Breast epithelium (tissue), 4 donors: ENCODE measurements around the gene ATRAID. TPM values are rescaled to one million over a fixed set of nuclear protein-coding genes. Genes with fewer than 3 reads are reported as not detected.

ENCODE experiments used
- DNase-seq, 2 donors: peaks; one replicate each; pipeline ENCODE4 v3.0.0-alpha.2; 2019; ENCODE audit warnings: low spot score in 2 of 2
- H3K27ac ChIP-seq, 2 donors: fragments of 200-600 bp; sonication (generic) in 1 of 2; one replicate each; pipeline ENCODE4 v1.5.1; 2016 to 2019; ENCODE audit warnings: mild to moderate bottlenecking in 1 of 2
- H3K27me3 ChIP-seq, 2 donors: fragments of 200-600 bp; sonication (generic) in 1 of 2; one replicate each; pipeline versions ENCODE4 v1.5.1 to v1.6.0; 2017 to 2019; ENCODE audit warnings: control low read depth in 1 of 2, mild to moderate bottlenecking in 1 of 2
- H3K36me3 ChIP-seq: fragments of 200-600 bp; one replicate; pipeline ENCODE4 v1.5.1; 2019
- H3K4me1 ChIP-seq, 2 donors: fragments of 200-600 bp; sonication (generic); one replicate each; pipeline ENCODE4 v1.5.1; 2016 to 2019; ENCODE audit warnings: control low read depth in 1 of 2
- H3K4me3 ChIP-seq, 3 donors: fragments of 200-600 bp; sonication (generic); 1 replicate in 2 of 3; 2 replicates in 1 of 3; pipeline ENCODE4 v1.5.1; 2016 to 2019; ENCODE audit warnings: mild to moderate bottlenecking in 3 of 3, moderate library complexity in 2 of 3
- H3K9me3 ChIP-seq, 2 donors: fragments of 200-600 bp; sonication (generic) in 1 of 2; one replicate each; pipeline ENCODE4 v1.5.1; 2016 to 2019; ENCODE audit warnings: control low read depth in 1 of 2
- CTCF ChIP-seq, 3 donors: fragments of 450-650 bp; IDR thresholded peaks; one replicate each; pipeline ENCODE4 v1.5.1; 2016 to 2017; ENCODE audit warnings: antibody characterized with exemption in 3 of 3, mild to moderate bottlenecking in 3 of 3, moderate library complexity in 3 of 3
- POLR2A ChIP-seq: fragments of 450-650 bp; IDR thresholded peaks from one replicate; pipeline ENCODE4 v1.6.1; 2016; ENCODE audit warnings: antibody characterized with exemption, mild to moderate bottlenecking, moderate library complexity
- POLR2AphosphoS5 ChIP-seq, 3 donors: sonication (generic); formaldehyde crosslinking; IDR thresholded peaks; one replicate each; pipeline ENCODE4 v1.6.1; 2017; ENCODE audit warnings: antibody characterized with exemption in 3 of 3
- intact Hi-C: fragments of 100-400 bp; cut with DNase I; formaldehyde crosslinking; loops from one replicate; pipeline ENCODE4 v1.15.1; 2023; ENCODE audit warnings: low total_unique reads
- total RNA-seq, 3 donors: library from RNA; depleted of rRNA; stranded (reverse); fragments of >200 nt; gene quantifications; one replicate each; pipeline ENCODE4 v1.1.0, GENCODE V29; 2016

Gene ATRAID
- total RNA-seq, 3 donors from 2014 or later = 146 to 243 (median 177) TPM

DNA sequence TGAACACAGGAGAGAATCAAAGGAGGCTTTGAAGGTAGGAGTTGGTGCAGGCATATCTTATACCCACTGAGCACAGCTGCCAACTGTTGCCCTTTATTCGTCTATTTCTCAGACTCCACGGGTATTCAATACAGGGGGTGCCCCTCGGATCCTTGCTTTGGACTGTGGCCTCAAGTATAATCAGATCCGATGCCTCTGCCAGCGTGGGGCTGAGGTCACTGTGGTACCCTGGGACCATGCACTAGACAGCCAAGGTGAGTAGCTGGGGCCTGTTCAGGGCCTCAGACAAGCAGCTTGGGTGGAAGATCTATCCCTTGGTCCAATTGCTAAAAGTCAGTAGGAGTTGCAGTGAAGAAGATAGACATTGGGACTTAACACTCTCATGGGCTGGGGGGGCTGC is 10.6 kb downstream of the ATRAID start:
- H3K4me1 ChIP-seq = no peaks in the 10 kb centered on the region
- DNase-seq = no peak
- no peak overlapping the region for H3K4me3 ChIP-seq
- no peaks in the 10 kb centered on the region for H3K9me3 ChIP-seq
- no peak overlapping the region for H3K27ac ChIP-seq
- TF ChIP-seq POLR2A = no peak
- no peak for TF ChIP-seq POLR2AphosphoS5 (IDR thresholded peaks at IDR 0.05)
- TF ChIP-seq CTCF (IDR thresholded peaks at IDR 0.05) = no peak
- H3K27me3 ChIP-seq = no peaks in the 10 kb centered on the region
- intact Hi-C loops = no loop called here
- H3K36me3 ChIP-seq = peaks cover 10% of the 10 kb centered on the region

DNA sequence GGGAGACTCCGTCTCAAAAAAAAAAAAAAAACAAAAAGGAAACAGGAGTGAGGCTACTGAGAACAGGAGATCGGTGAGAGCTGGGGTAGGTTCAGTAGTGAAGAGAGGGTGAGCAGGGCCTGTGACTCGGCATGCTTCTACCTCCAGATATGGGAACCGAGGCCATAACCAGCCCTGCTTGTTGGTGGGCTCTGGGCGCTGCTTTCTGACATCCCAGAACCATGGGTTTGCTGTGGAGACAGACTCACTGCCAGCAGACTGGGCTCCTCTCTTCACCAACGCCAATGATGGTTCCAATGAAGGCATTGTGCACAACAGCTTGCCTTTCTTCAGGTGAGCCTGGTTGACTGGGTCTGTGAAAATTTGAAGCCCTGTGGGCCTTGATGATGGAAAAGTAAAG is 11.6 kb downstream of the ATRAID start:
- no peak for DNase-seq
- H3K4me3 ChIP-seq = no peak overlapping the region
- H3K27ac ChIP-seq = no peak overlapping the region
- peaks cover 10% of the 10 kb centered on the region for H3K36me3 ChIP-seq
- TF ChIP-seq POLR2A = no peak
- no peak for TF ChIP-seq CTCF (IDR thresholded peaks at IDR 0.05)
- TF ChIP-seq POLR2AphosphoS5 (IDR thresholded peaks at IDR 0.05) = no peak
- intact Hi-C loops = no loop called here
- H3K4me1 ChIP-seq = no peaks in the 10 kb centered on the region
- no peaks in the 10 kb centered on the region for H3K9me3 ChIP-seq
- no peaks in the 10 kb centered on the region for H3K27me3 ChIP-seq

DNA sequence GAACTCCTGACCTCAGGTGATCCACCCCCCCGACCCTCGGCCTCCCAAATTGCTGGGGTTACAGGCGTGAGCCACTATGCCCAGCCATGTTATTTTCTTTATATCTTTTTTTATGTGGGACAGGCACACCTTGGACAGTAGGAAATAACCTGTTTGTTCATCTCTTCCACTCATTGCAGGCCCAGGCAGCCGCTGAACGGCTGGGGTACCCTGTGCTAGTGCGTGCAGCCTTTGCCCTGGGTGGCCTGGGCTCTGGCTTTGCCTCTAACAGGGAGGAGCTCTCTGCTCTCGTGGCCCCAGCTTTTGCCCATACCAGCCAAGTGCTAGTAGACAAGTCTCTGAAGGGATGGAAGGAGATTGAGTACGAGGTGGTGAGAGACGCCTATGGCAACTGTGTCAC is 13.7 kb downstream of the ATRAID start:
- Histone ChIP-seq H3K4me1 (no peaks in the 10 kb centered on the region), H3K27me3 (no peaks in the 10 kb centered on the region), H3K27ac (no peak overlapping the region), H3K9me3 (no peaks in the 10 kb centered on the region), H3K36me3 (peaks cover 10% of the 10 kb centered on the region), H3K4me3 (no peak overlapping the region)
- intact Hi-C loops = no loop called here
- no peak for DNase-seq
- no peak for TF ChIP-seq POLR2AphosphoS5 (IDR thresholded peaks at IDR 0.05)
- no peak for TF ChIP-seq CTCF (IDR thresholded peaks at IDR 0.05)
- no peak for TF ChIP-seq POLR2A

DNA sequence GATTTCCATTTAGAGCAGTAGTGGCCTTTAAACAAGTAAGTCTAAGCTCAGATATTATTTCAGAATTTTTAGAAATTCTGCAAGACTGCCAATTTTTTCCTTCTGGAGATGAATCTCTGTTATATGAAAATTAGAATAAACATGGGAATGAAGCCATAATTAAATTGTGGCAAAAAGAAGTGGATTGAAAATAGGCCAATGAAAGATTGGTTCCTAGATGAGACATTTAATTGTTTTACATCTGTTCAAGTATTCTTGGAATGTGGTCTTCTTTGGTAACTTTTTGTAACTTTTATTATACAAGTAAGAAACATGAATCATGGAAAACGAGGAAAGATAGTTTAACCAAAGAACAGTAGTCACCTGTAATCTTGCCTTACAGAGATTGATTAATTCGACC is 15.7 kb downstream of the ATRAID start:
- no peaks in the 10 kb centered on the region for H3K4me1 ChIP-seq
- no peak overlapping the region for H3K4me3 ChIP-seq
- TF ChIP-seq CTCF (IDR thresholded peaks at IDR 0.05) (no peak), POLR2AphosphoS5 (IDR thresholded peaks at IDR 0.05) (no peak), POLR2A (no peak)
- DNase-seq = no peak
- H3K27me3 ChIP-seq = no peaks in the 10 kb centered on the region
- no peaks in the 10 kb centered on the region for H3K9me3 ChIP-seq
- H3K36me3 ChIP-seq = peaks cover 13% of the 10 kb centered on the region
- H3K27ac ChIP-seq = no peak overlapping the region
- intact Hi-C loops = no loop called here

DNA sequence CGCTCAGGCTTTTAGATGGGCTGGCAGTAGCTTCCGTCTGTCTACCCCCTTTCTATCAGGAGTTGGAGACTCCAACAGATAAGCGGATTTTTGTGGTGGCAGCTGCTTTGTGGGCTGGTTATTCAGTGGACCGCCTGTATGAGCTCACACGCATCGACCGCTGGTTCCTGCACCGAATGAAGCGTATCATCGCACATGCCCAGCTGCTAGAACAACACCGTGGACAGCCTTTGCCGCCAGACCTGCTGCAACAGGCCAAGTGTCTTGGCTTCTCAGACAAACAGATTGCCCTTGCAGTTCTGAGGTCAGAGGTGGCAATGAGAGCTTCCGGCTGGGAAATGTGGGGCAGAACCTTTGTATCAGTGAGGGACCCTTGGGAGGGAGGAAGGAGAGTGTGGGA is 20.1 kb downstream of the ATRAID start:
- intact Hi-C loops = no loop called here
- no peak for DNase-seq
- TF ChIP-seq POLR2A = no peak
- TF ChIP-seq CTCF (IDR thresholded peaks at IDR 0.05) = no peak
- TF ChIP-seq POLR2AphosphoS5 (IDR thresholded peaks at IDR 0.05) = no peak

More for the DNA sequence above, 20.1 kb downstream of the ATRAID start:
- Histone ChIP-seq H3K36me3 (peaks cover 12% of the 10 kb centered on the region), H3K27me3 (no peaks in the 10 kb centered on the region), H3K4me1 (no peaks in the 10 kb centered on the region), H3K27ac (no peak overlapping the region), H3K4me3 (no peak overlapping the region), H3K9me3 (no peaks in the 10 kb centered on the region)
